ENCODE data around the gene KIAA0232.

DNA sequence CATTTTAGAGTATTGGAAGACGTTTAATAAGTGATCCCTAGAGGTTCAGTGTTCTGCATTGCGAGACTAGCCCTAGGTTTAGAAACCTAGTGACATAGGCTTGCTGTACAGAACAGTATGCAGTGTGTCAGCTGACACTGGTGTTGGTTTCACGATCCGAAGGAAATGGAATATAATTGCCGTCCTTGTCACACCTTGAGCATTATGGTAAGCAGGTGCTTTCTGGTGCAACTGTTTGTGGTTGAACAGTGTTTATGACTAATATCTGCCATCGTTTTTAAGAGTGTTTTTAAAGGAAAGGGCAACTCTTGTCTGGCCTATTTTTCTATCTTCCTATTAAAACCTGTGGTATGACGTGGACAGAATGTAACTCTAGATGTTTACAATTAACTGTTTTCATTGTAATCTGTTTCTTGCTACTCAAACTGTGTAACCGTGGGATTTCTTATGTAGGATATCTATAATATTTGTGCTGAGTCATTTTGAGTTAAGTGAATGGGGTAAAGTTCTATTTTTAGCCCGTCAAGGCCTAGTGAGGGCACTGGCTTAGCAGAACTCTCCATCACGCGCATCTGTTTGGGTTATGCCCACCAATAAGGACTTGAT lies 73.3 kb downstream of the KIAA0232 start:
- TF ChIP-seq, protein P1, sequence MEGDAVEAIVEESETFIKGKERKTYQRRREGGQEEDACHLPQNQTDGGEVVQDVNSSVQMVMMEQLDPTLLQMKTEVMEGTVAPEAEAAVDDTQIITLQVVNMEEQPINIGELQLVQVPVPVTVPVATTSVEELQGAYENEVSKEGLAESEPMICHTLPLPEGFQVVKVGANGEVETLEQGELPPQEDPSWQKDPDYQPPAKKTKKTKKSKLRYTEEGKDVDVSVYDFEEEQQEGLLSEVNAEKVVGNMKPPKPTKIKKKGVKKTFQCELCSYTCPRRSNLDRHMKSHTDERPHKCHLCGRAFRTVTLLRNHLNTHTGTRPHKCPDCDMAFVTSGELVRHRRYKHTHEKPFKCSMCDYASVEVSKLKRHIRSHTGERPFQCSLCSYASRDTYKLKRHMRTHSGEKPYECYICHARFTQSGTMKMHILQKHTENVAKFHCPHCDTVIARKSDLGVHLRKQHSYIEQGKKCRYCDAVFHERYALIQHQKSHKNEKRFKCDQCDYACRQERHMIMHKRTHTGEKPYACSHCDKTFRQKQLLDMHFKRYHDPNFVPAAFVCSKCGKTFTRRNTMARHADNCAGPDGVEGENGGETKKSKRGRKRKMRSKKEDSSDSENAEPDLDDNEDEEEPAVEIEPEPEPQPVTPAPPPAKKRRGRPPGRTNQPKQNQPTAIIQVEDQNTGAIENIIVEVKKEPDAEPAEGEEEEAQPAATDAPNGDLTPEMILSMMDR (IDR thresholded peaks at IDR 0.05; ENCODE audit: poor library complexity, severe bottlenecking), result no peak
- TF ChIP-seq EP300 (conservative IDR thresholded peaks at IDR 0.05; ENCODE audit: poor library complexity, severe bottlenecking) (no peak), EZH2 (IDR thresholded peaks at IDR 0.05; ENCODE audit: borderline replicate concordance, insufficient read depth, low read length, poor library complexity, severe bottlenecking) (no peak), POLR2AphosphoS5 (IDR thresholded peaks at IDR 0.05) (no peak), REST (IDR thresholded peaks at IDR 0.05; ENCODE audit: borderline replicate concordance) (no peak), SMC3 (conservative IDR thresholded peaks at IDR 0.05; ENCODE audit: poor library complexity) (no peak)

Measured in neural cell (in vitro differentiated cells).